Prostate gland (tissue), 2 donors: ENCODE measurements around the gene IGFL3.

ENCODE experiments used
- POLR2A ChIP-seq: fragments of 450-650 bp; IDR thresholded peaks from one replicate; pipeline ENCODE4 v1.6.1; 2016; ENCODE audit warnings: antibody characterized with exemption, mild to moderate bottlenecking
- POLR2AphosphoS5 ChIP-seq: sonication (generic); formaldehyde crosslinking; IDR thresholded peaks from one replicate; pipeline ENCODE4 v1.6.1; 2017; ENCODE audit warnings: antibody characterized with exemption
- TF ChIP-seq, protein P1 (sequence below), 4 experiments: fragments of 200-600 bp in 2 of 4; fragments of 450-650 bp in 2 of 4; sonication (generic) in 2 of 4; IDR thresholded peaks; 1 replicate in 3 of 4; 2 replicates in 1 of 4; pipeline ENCODE4 v1.5.1; 2016 to 2019; ENCODE audit warnings: antibody characterized with exemption in 4 of 4, mild to moderate bottlenecking in 2 of 4, moderate library complexity in 2 of 4

GRCh38 chr19:46116121-46116520, 8.4 kb downstream of the IGFL3 start:
- TF ChIP-seq, protein P1, sequence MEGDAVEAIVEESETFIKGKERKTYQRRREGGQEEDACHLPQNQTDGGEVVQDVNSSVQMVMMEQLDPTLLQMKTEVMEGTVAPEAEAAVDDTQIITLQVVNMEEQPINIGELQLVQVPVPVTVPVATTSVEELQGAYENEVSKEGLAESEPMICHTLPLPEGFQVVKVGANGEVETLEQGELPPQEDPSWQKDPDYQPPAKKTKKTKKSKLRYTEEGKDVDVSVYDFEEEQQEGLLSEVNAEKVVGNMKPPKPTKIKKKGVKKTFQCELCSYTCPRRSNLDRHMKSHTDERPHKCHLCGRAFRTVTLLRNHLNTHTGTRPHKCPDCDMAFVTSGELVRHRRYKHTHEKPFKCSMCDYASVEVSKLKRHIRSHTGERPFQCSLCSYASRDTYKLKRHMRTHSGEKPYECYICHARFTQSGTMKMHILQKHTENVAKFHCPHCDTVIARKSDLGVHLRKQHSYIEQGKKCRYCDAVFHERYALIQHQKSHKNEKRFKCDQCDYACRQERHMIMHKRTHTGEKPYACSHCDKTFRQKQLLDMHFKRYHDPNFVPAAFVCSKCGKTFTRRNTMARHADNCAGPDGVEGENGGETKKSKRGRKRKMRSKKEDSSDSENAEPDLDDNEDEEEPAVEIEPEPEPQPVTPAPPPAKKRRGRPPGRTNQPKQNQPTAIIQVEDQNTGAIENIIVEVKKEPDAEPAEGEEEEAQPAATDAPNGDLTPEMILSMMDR (IDR thresholded peaks at IDR 0.05) = no peak
- no peak for TF ChIP-seq POLR2AphosphoS5
- TF ChIP-seq POLR2A = no peak
